Aorta (tissue), 5 donors: ENCODE measurements around the gene HOXB8. TPM values are rescaled to one million over a fixed set of nuclear protein-coding genes. Genes with fewer than 3 reads are reported as not detected.

Source experiments
- ATAC-seq: fragments of 200-7000 bp; cut with Tn5 transposase; one replicate; pipeline ENCODE4 v1.9.1; 2022; ENCODE audit warnings: moderate library complexity; ENCODE audit not compliant: low FRiP score
- DNase-seq, 2 donors: peaks; one replicate each; pipeline ENCODE4 v3.0.0-alpha.2; 2020
- H3K27ac ChIP-seq, 2 donors: one replicate each; pipeline ENCODE4 v1.5.1; 2013; ENCODE audit warnings: low read length in 2 of 2, mild to moderate bottlenecking in 2 of 2, moderate library complexity in 2 of 2, control low read depth in 1 of 2, inconsistent platforms in 1 of 2, low read depth in 1 of 2
- H3K27me3 ChIP-seq, 2 donors: one replicate each; pipeline ENCODE4 v1.6.1; 2013; ENCODE audit warnings: control low read depth in 1 of 2, low read length in 1 of 2, mild to moderate bottlenecking in 1 of 2, moderate library complexity in 1 of 2; ENCODE audit not compliant: insufficient read depth in 2 of 2, control insufficient read depth in 1 of 2
- H3K36me3 ChIP-seq, 2 donors: one replicate each; pipeline ENCODE4 v1.6.1; 2013; ENCODE audit warnings: control low read depth in 1 of 2, low read length in 1 of 2, mild to moderate bottlenecking in 1 of 2; ENCODE audit not compliant: insufficient read depth in 2 of 2, control insufficient read depth in 1 of 2
- H3K4me1 ChIP-seq, 2 donors: one replicate each; pipeline ENCODE4 v1.6.1; 2013; ENCODE audit warnings: low read length in 2 of 2, control low read depth in 1 of 2, mild to moderate bottlenecking in 1 of 2, moderate library complexity in 1 of 2; ENCODE audit not compliant: insufficient read depth in 2 of 2, control insufficient read depth in 1 of 2
- H3K4me3 ChIP-seq, 2 donors: one replicate each; pipeline ENCODE4 v1.5.1; 2013; ENCODE audit warnings: low read length in 2 of 2, control low read depth in 1 of 2, mild to moderate bottlenecking in 1 of 2
- H3K9me3 ChIP-seq: one replicate; pipeline ENCODE4 v1.6.1; 2013; ENCODE audit warnings: mild to moderate bottlenecking, low read length; ENCODE audit not compliant: control insufficient read depth
- WGBS, 2 donors: extraction: QIAGEN DNeasy Blood & Tissue Kit; methylation state at CpG; one replicate each; pipeline ENCODE4 v1.1.7; 2013; 5-methylcytosine and 5-hydroxymethylcytosine counted together
- intact Hi-C, 2 donors: fragments of 100-400 bp; cut with DNase I; formaldehyde crosslinking; loops; one replicate each; pipeline versions ENCODE4 v1.14.2 to v1.15.0; 2022
- polyA plus RNA-seq, 2 donors: library from polyadenylated mRNA; stranded (reverse); fragments of 200-250 nt; gene quantifications; one replicate each; pipeline ENCODE4 v1.2.3, GENCODE V29; 2013
- total RNA-seq, 2 donors: library from RNA; stranded (reverse); fragmentation: NEBNext Ultra II Directional; extraction: Animal tissue kit (Norgen Biotek cat#: 25700); gene quantifications; one replicate each; pipeline ENCODE4 v1.2.1, GENCODE V29; 2021
- donor health status: healthy with polysubstance abuse.
- donor health status: Bipolar disorder and iron deficiency.
- donor health status: DM: no; HTN: no; CAD: no.
- donor health status: DM: no; HTN: no; CAD: no.
- donor health status: DM: yes; HTN: yes; CAD: no.

Gene HOXB8
- total and polyA plus RNA-seq, 4 donors, result 0.31 to 1.9 (median 1.0) TPM; not detected in 1

DNA sequence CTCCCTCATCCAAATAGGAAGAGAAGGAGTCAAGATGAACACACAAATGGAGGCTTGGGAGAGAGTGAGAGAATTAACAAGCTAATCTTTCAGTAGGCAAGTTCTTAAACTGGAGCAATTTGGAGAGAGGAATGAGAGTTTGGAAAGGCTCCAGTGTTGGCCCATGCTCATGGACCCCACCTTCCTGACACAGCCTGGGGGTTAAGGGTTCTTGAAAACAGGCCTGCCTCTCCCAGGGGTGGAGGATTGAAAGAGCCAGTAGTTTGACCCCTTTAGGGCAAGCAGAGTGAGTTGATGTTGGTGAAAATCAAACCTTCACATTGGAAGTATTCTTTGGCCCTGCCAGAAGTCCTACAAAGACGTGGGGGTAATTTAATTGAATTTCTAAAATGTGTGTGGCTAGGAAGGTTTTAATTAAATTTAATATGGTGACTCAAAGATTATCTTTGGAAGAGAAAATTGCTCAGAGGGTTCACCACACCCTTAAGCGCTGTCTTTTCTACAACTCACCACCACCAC, 30.8 kb downstream of the HOXB8 start:
- no peak overlapping the region for H3K4me3 ChIP-seq
- WGBS, 2 donors, result 60 to 64% methylated on average over 2 of the region's 2 CpGs
- H3K4me1 ChIP-seq, result no peaks in the 10 kb centered on the region
- no peak overlapping the region for H3K27ac ChIP-seq
- intact Hi-C loops, result no loop called here
- H3K36me3 ChIP-seq, result no peaks in the 10 kb centered on the region
- ATAC-seq, result no peak
- no peak for DNase-seq
- H3K9me3 ChIP-seq, result no peaks in the 10 kb centered on the region
- no peaks in the 10 kb centered on the region for H3K27me3 ChIP-seq

DNA sequence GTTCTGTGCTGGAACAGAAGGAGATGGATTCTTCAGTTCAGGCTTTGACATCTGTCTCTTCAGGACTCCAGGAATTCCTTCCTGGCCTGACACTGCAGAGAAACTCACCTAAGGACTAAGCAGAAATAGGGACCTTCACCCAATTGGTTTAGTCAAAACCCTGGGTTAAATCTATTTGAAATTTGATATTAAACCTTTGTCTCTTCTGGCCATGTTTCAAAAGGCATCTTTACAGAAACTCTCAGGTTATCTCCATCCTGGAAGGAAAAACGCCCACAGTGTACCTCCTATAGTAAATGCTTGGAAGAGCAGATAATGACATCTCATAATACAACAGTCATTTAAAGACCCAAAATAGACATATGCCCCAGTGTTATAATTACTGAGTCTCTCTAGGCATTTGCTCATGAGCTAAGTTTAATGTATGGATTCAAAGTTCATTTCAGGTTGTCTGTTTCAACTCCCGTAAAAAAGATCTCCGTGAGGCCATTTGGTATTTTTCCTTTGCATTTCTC, 31.3 kb downstream of the HOXB8 start:
- intact Hi-C loops, result no loop called here
- H3K4me1 ChIP-seq, result no peaks in the 10 kb centered on the region
- H3K4me3 ChIP-seq, result no peak overlapping the region
- no peaks in the 10 kb centered on the region for H3K27me3 ChIP-seq
- 89 to 94% methylated on average over 3 of the region's 3 CpGs for WGBS, 2 donors
- H3K9me3 ChIP-seq, result no peaks in the 10 kb centered on the region
- no peak for DNase-seq
- H3K27ac ChIP-seq, result no peak overlapping the region
- no peak for ATAC-seq
- no peaks in the 10 kb centered on the region for H3K36me3 ChIP-seq

DNA sequence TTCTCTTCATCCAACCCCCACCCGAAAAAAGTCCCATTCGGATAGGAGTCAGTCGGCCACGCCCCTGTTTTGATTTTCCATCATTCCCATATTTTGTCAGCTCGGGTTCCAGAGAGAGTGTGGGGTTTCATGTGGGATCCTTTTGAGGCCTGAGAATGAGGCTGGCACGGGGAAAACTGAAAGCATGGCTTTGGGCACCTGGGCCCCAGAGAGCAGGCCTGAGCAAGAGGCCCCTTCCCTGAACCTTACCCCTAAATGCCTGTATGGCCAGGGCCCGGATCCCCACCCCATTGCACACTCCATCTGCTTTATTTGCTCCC, 32.4 kb downstream of the HOXB8 start:
- Histone ChIP-seq H3K36me3 (no peaks in the 10 kb centered on the region), H3K27ac (peak overlapping the region; percentile 11 to 49), H3K27me3 (no peaks in the 10 kb centered on the region), H3K4me3 (no peak overlapping the region), H3K4me1 (no peaks in the 10 kb centered on the region), H3K9me3 (no peaks in the 10 kb centered on the region)
- ATAC-seq (no peak), DNase-seq (no peak)
- 33 to 53% methylated on average over 7 of the region's 7 CpGs for WGBS, 2 donors
- intact Hi-C loops, result no loop called here

DNA sequence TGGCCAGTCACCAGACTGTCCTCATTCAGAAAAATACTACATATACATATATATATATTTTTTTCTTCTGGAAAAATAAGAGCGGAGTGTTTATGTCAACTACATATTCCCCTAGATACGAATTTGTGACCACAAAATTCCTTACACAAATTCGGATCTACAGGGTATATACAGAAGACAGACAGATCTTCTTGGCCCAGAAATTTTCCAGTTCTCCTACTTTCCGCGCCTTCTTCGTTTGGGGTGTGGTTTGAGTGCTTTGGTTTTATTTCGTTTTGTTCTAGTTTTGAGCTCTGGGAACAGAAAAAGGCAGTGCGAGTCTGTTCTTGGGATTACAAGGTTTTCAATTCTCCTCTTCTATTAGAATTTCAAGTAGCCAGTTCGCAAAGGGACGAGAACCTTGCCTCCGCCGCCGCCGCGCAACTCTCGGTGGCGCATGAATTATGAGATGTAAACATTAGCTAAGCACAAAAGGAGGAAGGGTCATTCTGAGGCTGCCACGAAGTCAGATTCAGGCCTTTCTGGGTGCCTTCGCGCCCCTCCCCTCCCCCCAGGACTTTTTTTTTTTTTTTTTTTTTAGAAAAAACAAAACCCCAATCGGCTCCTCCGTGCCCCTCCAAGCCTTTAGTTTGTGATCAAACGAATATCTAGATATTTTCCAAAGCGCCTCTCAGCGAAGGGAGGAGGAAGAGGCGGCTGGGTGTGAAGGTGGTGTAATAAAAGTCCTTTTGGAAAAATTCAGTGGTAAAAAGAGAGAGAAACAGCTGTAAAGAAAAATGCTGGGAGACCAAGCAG, 35.1 kb downstream of the HOXB8 start:
- WGBS, 2 donors, result 75 to 77% methylated on average over 26 of the region's 26 CpGs

DNA sequence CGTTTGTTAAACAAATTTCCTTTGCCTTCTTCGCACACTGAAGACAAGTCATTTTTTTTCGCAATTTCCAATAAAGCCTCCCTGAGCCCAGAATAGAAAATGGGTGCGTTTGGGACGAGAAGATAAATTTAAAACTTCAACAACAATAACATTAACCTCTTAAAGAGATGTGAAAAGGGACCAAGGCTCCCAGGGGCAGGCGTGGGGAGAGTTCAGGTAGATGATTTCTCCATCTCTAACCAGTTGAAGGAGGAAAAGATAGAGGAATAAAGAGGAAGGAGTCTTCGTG, 35.7 kb downstream of the HOXB8 start:
- Histone ChIP-seq H3K27ac (no peak overlapping the region), H3K27me3 (no peaks in the 10 kb centered on the region), H3K4me1 (peaks cover 0 to 5% of the 10 kb centered on the region in 2 donors), H3K4me3 (no peak overlapping the region), H3K36me3 (no peaks in the 10 kb centered on the region), H3K9me3 (no peaks in the 10 kb centered on the region)
- WGBS, 2 donors, result 70 to 80% methylated on average over 7 of the region's 7 CpGs
- DNase-seq (no peak), ATAC-seq (no peak)
- intact Hi-C loops, result no loop called here

More for the DNA sequence above, 35.1 kb downstream of the HOXB8 start:
- Histone ChIP-seq H3K4me1 (no peaks in the 10 kb centered on the region), H3K27me3 (no peaks in the 10 kb centered on the region), H3K27ac (no peak overlapping the region), H3K36me3 (no peaks in the 10 kb centered on the region), H3K9me3 (no peaks in the 10 kb centered on the region), H3K4me3 (no peak overlapping the region)
- intact Hi-C loops, result no loop called here
- DNase-seq, result no peak
- ATAC-seq, result no peak

DNA sequence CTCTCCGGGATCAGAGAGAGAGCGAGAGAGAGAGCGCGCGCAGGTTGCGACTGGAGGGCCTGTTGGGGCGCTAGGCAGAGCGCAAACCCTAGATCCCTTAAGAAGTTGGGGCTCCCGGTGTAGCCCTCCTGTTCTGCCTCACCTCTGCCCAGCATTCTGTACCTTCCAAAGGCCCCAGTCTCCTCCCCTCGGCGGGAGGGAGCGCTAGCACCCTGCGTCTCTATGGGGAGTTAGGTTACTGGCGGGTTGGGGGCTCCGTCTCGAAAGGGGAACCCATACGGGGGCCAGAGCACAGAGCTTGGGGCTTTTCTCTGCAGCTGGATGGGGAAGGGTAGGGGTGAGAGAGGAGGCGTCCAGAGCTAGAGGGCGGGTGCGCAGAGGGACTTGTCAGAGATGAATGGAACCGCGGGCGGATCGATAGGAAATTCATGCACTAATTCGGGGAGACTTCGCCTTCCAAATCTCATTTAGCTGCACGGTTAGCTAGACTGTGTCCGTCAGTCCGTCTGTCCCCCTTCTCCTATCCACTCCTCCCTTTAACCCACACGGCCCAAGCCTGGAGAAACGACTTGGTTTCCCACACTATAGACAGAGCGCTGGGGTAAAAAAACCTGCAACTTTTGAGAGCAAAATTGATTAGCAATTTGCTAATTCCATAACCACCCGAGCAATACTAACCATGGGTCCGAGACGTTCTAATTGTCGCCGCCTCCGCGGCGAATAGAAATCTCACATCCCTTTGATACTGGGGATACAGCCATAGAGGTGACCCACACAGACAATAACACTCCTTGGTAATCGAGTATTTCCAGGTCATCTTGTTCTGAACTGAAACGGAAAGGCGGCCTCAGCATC, 36.2 kb downstream of the HOXB8 start:
- DNase-seq (no peak), ATAC-seq (no peak)
- WGBS, 2 donors, result 30 to 39% methylated on average over 39 to 43 of the region's 43 CpGs
- Histone ChIP-seq H3K4me1 (peaks cover 0 to 7% of the 10 kb centered on the region in 2 donors), H3K9me3 (no peaks in the 10 kb centered on the region), H3K27me3 (no peaks in the 10 kb centered on the region), H3K27ac (peak overlapping the region; percentile 47 to 62), H3K4me3 (peak overlapping the region; percentile 39 to 68), H3K36me3 (no peaks in the 10 kb centered on the region)
- intact Hi-C loops, result no loop called here

DNA sequence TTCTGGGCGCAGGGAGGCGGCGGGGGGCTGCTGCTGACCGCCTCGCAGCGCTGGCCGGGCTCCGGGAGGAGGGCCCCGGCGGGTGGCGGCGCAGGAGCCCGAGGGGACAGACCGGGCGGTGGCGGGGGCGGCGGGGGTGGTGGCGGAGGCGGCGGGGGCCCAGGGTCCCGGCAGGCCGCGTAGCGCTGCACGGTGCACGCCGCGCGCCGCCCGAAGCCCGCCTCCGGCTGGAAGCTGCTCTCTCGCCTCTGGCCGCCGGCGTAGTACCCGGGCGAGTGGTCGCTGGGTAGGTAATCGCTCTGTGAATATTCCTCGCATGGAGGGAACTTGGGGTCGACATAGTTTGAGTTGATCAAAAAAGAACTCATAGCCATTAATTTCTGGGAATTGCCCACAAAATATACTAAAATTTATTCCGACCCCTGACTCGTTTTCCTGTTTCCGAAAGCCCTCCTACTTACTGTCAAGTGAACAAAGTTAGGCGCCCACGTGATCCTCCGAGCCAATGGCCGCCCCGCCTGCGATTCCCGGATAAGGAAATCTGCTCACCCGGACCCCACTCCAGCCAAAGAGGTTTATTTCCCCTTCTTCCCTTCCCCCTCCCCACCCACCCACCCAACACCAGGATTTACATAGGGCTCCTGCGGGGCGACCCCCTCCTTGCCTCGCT, 37.0 kb downstream of the HOXB8 start, which contains the start of gene HOXB4:
TSS of gene HOXB4 (minus strand) at position 405 of the 670 bp plus-strand sequence. CDS start at position 374, 31 bp downstream.
- intact Hi-C loops, result loop anchor here in 1 of 2 donors (1.0 kb wide), 2 partner anchors 31 to 35 kb away; no protein-coding TSS in a partner anchor
- DNase-seq (peak; percentile 90 to 92), ATAC-seq (peak; percentile 71)
- H3K4me3 ChIP-seq, result peak within 1 kb of the TSS; percentile 40 to 68
- H3K27ac ChIP-seq, result peak within 1 kb of the TSS; percentile 49 to 88
- H3K36me3 ChIP-seq, result no peaks in the 10 kb centered on the region
- 0 to 1% methylated on average over 31 to 58 of the region's 58 CpGs for WGBS, 2 donors
- peaks cover 0 to 7% of the 10 kb centered on the region in 2 donors for H3K4me1 ChIP-seq
- no peaks in the 10 kb centered on the region for H3K9me3 ChIP-seq
- H3K27me3 ChIP-seq, result no peaks in the 10 kb centered on the region

DNA sequence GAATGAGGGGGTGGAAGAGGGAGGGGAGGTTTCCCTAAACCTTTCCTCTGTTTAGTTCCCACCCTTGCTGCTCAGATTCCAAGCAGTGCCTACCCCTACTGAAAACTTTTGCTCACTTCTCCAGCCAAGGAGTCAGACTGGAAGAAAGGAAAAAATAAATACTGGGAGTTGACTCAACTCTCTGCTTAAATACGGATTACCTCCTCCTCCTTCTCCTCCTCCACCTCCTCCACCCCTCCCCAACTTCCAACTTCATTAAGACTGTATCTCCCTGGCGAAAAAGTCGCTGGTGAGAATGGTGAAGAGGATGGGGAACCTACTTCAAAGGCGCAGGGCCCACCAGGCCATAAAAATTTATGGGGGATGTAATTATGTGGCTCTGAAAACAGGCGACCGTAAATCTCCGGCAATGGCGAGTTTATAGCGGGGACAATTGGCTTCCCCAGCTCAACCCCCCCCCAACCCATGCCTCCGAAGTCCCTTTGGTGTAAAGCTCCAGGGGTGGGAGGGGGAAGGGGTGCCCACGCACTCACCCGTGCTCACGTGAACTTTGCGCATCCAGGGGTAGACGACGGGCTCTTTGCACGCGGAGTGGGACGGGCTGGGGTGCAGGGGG, 37.7 kb downstream of the HOXB8 start:
- WGBS, 2 donors, result 1 to 5% methylated on average over 19 of the region's 19 CpGs
- H3K9me3 ChIP-seq, result no peaks in the 10 kb centered on the region
- DNase-seq (peak in 1 of 2 donors; percentile 71), ATAC-seq (no peak)
- H3K4me1 ChIP-seq, result peaks cover 0 to 7% of the 10 kb centered on the region in 2 donors
- H3K36me3 ChIP-seq, result no peaks in the 10 kb centered on the region
- peak overlapping the region; percentile 40 to 68 for H3K4me3 ChIP-seq
- intact Hi-C loops, result loop anchor here in 1 of 2 donors (1.0 kb wide), 2 partner anchors 30 to 34 kb away; no protein-coding TSS in a partner anchor
- no peaks in the 10 kb centered on the region for H3K27me3 ChIP-seq
- H3K27ac ChIP-seq, result peak overlapping the region; percentile 49 to 88
